ENCODE data around the gene ZNF628. TPM values are rescaled to one million over a fixed set of nuclear protein-coding genes. Genes with fewer than 3 reads are reported as not detected.

ZNF628 gene
- polyA plus RNA-seq, 1 experiment: 0.12 TPM

DNA sequence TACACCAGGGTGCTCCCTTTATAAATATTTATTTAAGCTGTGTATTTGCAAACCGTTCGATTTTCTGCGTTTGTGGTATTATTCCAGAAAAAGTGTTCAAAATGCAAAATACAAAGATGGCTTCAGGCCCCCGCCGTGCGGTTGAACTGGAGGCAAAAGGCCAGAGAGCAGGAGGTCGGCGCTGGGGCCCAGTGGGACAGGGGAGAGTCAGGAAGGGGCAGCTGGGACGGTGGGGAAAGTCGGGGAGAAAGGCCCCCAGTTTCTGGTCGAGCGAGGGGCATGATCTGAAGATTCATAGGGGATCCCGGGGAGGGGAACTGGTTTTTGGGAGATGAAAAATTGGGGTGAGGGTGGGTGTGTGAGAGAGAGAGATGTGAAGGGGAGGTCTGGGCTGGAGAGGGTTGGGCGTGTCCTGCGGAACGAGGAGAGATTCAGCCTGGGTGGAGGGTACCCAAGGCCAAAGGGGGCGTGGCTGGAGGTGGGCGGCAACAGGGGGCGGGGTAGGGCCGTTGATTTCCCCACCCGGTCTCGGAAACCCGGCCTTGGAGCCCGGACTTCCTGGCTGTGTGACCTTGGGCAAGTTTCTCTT, 15.7 kb upstream of the ZNF628 start:
- POLR2A ChIA-PET: no interaction called here
- CTCF ChIA-PET: interaction anchor here (0.8 to 3.5 kb wide), 2 partner anchors 7 to 43 kb away, joined by 3 to 25 read pairs; no protein-coding TSS in a partner anchor

GRCh38 chr19:55461259-55461973, 15.0 kb upstream of the ZNF628 start, which contains the start of gene ISOC2:
Gene ISOC2 (minus strand): TSS chr19:55461642. CDS start chr19:55456486, 5,156 bp downstream.
- Histone ChIP-seq H3K27me3 (ENCODE audit: control insufficient read depth, insufficient read depth, low read length) (peaks cover 3% of the 10 kb centered on the region), H3K9me3 (ENCODE audit: control insufficient read depth, insufficient read depth, low read length) (no peaks in the 10 kb centered on the region), H3K4me3 (ENCODE audit: low read depth, low read length) (peak within 1 kb of the TSS; percentile 97), H3K27ac (ENCODE audit: low read depth, low read length) (peak within 1 kb of the TSS; percentile 90)
- POLR2A ChIA-PET: interaction anchor here (0.5 to 1.1 kb wide), 13 partner anchors 15 to 988 kb away, joined by 3 to 12 read pairs (median 4); partner anchors contain the start of genes CDC42EP5, NAT14, PPP1R12C and PPP6R1
- DNase-seq (ENCODE audit: low read depth, low spot score): peak; percentile 99
- CTCF ChIA-PET: interaction anchor here (0.5 to 1.0 kb wide), 3 partner anchors 10 to 192 kb away, joined by 3 to 6 read pairs (median 5); no protein-coding TSS in a partner anchor
- TF ChIP-seq, protein P1, sequence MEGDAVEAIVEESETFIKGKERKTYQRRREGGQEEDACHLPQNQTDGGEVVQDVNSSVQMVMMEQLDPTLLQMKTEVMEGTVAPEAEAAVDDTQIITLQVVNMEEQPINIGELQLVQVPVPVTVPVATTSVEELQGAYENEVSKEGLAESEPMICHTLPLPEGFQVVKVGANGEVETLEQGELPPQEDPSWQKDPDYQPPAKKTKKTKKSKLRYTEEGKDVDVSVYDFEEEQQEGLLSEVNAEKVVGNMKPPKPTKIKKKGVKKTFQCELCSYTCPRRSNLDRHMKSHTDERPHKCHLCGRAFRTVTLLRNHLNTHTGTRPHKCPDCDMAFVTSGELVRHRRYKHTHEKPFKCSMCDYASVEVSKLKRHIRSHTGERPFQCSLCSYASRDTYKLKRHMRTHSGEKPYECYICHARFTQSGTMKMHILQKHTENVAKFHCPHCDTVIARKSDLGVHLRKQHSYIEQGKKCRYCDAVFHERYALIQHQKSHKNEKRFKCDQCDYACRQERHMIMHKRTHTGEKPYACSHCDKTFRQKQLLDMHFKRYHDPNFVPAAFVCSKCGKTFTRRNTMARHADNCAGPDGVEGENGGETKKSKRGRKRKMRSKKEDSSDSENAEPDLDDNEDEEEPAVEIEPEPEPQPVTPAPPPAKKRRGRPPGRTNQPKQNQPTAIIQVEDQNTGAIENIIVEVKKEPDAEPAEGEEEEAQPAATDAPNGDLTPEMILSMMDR (IDR thresholded peaks at IDR 0.05; ENCODE audit: low read depth, low read length): no peak

More for the DNA sequence above, 15.7 kb upstream of the ZNF628 start:
- TF ChIP-seq, protein P1 (IDR thresholded peaks at IDR 0.05; ENCODE audit: low read depth, low read length): no peak
- H3K4me3 ChIP-seq (ENCODE audit: low read depth, low read length): peak overlapping the region; percentile 97
- no peaks in the 10 kb centered on the region for H3K9me3 ChIP-seq (ENCODE audit: control insufficient read depth, insufficient read depth, low read length)
- peaks cover 3% of the 10 kb centered on the region for H3K27me3 ChIP-seq (ENCODE audit: control insufficient read depth, insufficient read depth, low read length)
- DNase-seq (ENCODE audit: low read depth, low spot score): peak; percentile 48
- peak overlapping the region; percentile 90 for H3K27ac ChIP-seq (ENCODE audit: low read depth, low read length)

GRCh38 chr19:55461974-55462626, 14.3 kb upstream of the ZNF628 start:
- H3K27me3 ChIP-seq (ENCODE audit: control insufficient read depth, insufficient read depth, low read length): peaks cover 3% of the 10 kb centered on the region
- no peak overlapping the region for H3K27ac ChIP-seq (ENCODE audit: low read depth, low read length)
- DNase-seq (ENCODE audit: low read depth, low spot score): no peak
- TF ChIP-seq, protein P1 (IDR thresholded peaks at IDR 0.05; ENCODE audit: low read depth, low read length): no peak
- CTCF ChIA-PET: interaction anchor here (0.5 to 1.0 kb wide), 3 partner anchors 9 to 191 kb away, joined by 3 to 6 read pairs (median 5); no protein-coding TSS in a partner anchor
- POLR2A ChIA-PET: interaction anchor here (0.5 to 1.1 kb wide), 13 partner anchors 14 to 989 kb away, joined by 3 to 12 read pairs (median 4); partner anchors contain the start of genes CDC42EP5, NAT14, PPP1R12C and PPP6R1
- H3K9me3 ChIP-seq (ENCODE audit: control insufficient read depth, insufficient read depth, low read length): no peaks in the 10 kb centered on the region
- H3K4me3 ChIP-seq (ENCODE audit: low read depth, low read length): peak overlapping the region; percentile 70

- ChIA-PET CTCF (no interaction called here), POLR2A (no interaction called here)
- TF ChIP-seq, protein P1 (IDR thresholded peaks at IDR 0.05; ENCODE audit: low read depth, low read length): no peak
- Histone ChIP-seq H3K27ac (ENCODE audit: low read depth, low read length) (no peak overlapping the region), H3K4me3 (ENCODE audit: low read depth, low read length) (no peak overlapping the region), H3K27me3 (ENCODE audit: control insufficient read depth, insufficient read depth, low read length) (peaks cover 3% of the 10 kb centered on the region), H3K9me3 (ENCODE audit: control insufficient read depth, insufficient read depth, low read length) (no peaks in the 10 kb centered on the region)
- DNase-seq (ENCODE audit: low read depth, low spot score): no peak
These were observed 13.7 kb upstream of the ZNF628 start for GRCh38 chr19:55462722-55463121.

Data from AG04450 (cell line).